NCI-H2107 treated with DMSO at 0.1 percent for 48 hours (cell line): ENCODE data around the gene MAP3K8.

Experiments used
- DNase-seq: peaks from one replicate; lab custom pipeline; 2025; ENCODE audit not compliant: unreplicated experiment; lab: John Stamatoyannopoulos, UW

MAP3K8 gene

DNA sequence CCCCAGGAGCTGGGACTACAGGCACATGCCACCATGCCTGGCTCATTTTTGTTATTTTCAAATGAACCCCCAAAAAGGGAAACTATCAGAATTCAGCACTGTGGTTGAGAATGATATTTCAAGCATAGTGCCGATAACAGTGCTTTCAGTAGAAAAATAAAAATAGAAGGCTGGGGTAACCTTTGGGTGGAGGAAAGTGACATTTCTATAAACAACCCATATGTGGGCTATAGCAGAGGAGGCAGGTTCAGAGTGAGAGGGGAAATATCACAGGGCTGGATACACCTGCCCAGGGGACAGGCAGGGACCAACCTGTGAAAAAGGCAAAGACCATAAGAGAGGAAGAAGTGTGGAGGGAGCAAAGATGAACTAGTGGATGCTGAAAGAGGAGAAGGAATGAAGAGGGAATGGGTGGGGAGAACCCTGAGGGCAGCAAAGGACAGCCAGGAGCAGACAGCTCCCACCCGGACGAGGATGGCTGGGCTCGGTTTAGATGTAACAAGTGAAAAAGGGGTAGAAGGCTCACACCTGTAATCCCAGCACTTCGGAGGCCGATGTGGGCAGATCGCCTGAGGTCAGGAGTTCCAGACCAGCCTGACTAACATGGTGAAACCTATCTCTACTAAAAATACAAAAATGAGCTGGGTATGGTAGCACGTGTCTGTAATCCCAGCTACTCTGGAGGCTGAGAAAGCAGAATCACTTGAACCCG is 56.5 kb downstream of the MAP3K8 start:
- no peak for DNase-seq

- DNase-seq = no peak
Observed at GRCh38 chr10:30491204-30491915, 57.4 kb downstream of the MAP3K8 start.

GRCh38 chr10:30491916-30492515 is 58.0 kb downstream of the MAP3K8 start:
- no peak for DNase-seq

DNA sequence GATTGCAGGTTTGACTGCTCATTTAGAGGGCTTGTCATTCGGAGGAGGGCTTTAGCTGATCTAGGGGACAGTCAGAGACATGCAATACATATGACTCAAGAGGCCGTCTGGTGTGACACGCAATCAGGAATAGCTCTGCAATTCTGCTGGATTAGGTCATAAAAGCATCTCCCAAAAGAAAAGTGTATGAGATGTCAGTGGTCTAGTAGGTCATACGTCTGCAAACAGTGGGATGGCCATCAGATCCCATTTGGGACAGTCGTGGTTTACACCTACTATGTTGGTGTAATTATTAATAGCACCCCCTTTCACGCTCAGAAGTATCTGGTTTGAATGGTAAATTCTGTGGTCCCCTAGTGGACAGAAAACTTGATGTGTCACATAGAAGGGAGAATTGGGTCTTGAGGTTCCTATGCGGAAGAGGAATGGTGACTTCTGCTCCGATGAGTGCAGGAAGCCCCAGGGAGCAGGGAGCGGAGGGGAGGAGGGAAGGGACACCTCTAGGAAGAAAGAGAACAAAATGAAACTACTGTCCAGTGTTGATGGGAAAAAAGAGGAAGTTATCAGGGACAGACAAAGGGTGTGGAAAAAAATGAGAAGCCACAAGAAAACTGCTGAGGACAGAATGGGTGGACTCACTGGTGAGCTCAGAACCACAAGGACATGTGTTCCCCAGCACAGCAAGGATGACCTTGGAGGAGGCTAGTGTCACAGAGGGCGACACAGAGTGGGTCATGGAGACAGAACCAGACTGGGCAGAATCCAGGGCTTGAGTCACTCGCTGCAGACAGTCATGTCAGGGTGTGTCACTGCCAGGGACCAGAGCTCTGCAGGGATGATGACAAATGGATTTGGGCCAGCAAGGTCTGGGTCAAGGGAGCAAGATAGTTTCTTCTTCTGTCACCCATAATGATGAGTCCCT is 59.9 kb downstream of the MAP3K8 start:
- DNase-seq = no peak

GRCh38 chr10:30494558-30494957 is 60.6 kb downstream of the MAP3K8 start:
- no peak for DNase-seq

- DNase-seq = no peak
Observed at GRCh38 chr10:30495687-30496086, 61.7 kb downstream of the MAP3K8 start.

- no peak for DNase-seq
Observed at GRCh38 chr10:30499816-30500215, 65.8 kb downstream of the MAP3K8 start.

DNA sequence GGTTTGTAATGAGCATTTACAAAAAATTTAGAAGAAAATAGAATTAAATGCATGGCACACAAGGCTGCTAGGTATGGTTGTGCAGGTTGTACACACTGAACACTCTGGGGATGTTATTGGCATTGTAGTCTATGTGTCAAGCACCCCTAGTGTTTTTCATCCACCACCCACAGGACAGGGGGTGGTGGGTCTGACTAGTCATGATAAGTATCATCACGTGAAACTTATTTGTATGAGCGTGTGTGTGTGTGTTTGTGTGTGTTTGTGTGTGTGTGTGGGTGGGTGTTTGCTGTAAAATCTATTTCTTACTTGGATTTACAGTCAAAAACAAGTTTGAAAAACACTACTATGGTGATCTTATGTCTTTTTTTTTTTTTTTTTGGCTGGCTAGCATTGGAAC is 66.5 kb downstream of the MAP3K8 start:
- DNase-seq = no peak

DNA sequence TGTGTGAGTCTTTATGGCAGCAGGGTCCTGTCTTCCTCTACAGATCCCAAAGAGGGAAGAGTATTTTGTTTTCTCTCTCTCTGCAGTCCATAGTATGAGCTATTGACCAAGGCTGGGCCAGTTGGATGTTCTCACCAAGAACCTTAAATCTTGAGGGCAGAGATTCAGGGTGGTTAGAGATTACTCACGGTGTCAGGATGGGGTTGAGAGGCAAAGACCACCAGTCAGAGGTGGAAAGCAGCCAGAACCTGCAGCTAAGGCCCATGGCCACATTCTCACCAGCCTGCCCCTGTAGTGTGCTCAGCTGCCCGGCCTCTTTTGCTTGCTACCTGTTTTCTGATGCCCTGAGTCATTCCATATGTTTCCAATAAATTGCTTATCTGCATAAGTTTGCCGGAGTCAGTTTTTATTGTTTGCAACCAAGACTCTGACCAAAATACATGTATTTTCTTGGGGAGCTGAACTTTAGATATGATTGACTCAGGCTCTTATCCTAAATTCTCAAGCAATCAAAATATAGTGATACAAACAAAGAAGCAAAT is 67.0 kb downstream of the MAP3K8 start:
- no peak for DNase-seq

GRCh38 chr10:30502266-30503060 is 68.5 kb downstream of the MAP3K8 start:
- DNase-seq = no peak

- DNase-seq = no peak
Observed at GRCh38 chr10:30503700-30504266, 69.8 kb downstream of the MAP3K8 start.

DNA sequence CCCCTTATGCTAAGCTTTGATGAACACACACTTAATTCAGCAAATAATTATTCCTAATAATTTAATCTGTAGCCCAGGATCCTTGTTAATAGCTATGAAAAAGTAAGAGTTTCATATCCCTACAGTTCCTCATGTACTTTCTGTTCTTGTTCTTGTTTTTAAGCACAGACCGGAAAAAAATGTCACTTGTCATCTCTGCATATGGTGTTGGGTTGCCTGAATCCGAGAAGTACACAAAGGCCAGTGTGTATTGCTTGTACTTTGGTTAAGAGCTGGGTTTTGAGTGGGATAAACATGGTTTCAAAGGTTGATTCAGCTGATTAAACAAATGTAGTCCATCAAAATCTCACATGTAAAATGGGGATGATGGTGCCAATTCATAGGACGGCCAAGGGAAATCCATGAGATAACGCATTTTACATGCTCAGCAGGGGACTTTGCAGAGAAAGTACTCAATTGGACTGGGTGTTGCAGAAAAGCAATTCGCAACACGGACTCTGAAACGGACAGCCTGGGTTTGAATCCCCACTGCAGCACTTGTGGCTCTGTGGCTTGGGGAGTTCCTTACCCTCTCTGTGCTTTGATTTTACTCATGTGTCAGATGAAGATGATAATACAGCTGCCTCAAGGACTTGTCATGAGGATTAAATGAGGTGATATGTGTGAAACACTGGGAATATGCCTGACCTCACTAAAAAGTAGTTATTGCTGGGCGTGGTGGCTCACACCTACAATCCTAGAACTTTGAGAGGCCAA is 71.7 kb downstream of the MAP3K8 start:
- no peak for DNase-seq

GRCh38 chr10:30509508-30509907 is 75.5 kb downstream of the MAP3K8 start:
- DNase-seq = no peak

GRCh38 chr10:30510184-30510931 is 76.4 kb downstream of the MAP3K8 start:
- DNase-seq = no peak

DNA sequence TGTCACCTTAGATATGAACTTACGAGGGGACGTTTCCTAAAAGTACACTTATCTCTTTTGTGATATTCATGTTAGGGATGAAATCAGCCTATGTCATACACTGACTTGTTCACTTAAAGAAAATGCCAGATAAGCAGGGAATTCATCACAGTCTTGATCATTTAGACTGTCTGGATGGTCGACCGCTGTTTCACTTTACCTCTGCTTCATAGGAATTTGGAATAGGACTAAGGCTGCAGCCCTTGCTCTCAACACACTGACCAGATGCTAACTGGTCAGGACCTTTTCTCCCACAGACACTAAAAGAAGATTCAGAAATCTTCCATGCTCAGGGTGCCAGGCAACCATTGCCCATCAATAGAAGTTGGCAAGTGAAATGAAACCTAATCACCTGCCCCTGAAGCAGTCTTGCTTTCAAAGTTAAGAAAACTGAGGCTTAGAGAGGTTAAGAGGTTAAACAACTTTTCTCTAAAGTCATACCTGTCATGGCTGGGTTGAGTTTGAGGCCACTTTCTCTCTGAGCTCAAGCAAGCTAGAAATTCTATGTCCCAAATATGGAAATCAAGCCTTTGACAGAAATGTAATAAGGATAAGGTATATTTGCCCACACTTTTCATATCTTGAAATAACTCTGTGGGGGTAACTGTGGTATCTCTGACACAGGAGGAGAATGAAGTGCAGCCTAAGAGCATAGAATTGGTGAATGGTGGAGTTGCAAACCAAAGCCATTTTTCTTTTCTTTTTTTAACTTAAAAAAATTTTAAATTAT is 77.1 kb downstream of the MAP3K8 start:
- DNase-seq = no peak
